HG02973 (cell line): ENCODE data around the gene MDC1.

Source experiments
- ATAC-seq: cut with Tn5 transposase; IDR thresholded peaks from one replicate; pipeline ENCODE4 v1.9.1; 2021; ENCODE audit warnings: moderate library complexity; ENCODE audit not compliant: unreplicated experiment

The MDC1 gene

DNA sequence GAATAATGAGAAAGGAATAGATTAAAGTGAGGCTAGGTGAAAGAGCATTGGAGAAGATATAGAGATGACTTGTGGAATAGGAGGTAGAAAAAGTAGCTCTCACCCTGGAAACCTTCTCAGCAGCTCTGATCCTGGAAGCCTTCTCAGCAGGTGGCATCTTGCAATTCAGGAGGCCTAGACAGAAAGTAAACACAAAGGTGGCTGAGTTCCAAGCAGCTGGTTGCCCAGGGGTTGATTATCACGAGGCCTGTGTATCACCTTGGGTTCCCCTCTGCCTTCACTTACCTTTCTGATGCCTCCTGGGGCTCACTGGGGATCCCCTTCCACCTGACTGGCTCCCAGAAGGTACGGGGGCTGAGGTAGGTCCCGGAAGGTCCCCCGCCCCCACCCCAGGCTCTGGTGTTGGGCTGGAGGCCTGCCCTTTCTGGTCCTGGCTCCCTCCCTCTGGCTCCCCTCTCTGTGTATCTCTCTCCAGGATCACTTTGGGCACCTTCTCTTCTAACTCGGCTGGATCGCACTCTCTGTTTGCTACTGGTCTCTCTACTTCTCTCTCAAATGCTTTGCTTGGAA is 9.7 kb downstream of the MDC1 start:
- no peak for ATAC-seq

DNA sequence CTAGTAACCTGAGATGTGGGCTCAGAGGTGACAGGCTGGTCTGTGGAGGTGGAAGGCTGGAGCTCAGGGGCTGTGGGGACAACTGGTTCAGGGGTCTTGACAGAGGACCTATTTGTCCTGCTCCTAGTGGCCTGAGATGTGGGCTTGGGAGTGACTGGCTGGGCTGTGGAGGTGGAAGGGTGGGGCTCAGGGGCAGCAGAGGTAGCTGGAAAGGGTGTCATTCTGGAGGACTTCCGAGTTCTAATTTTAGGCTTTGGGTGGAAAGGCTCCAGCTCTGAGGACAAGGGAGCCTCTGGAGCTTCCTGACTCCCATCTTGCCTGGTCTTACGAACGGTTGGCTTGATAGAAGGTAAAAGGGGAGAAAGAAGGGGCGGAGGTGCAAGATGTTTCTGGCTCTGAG is 11.5 kb downstream of the MDC1 start:
- no peak for ATAC-seq

GRCh38 chr6:30703821-30704220 is 13.3 kb downstream of the MDC1 start:
- ATAC-seq: no peak

- ATAC-seq: no peak
Observed at GRCh38 chr6:30703011-30703410, 14.1 kb downstream of the MDC1 start.

DNA sequence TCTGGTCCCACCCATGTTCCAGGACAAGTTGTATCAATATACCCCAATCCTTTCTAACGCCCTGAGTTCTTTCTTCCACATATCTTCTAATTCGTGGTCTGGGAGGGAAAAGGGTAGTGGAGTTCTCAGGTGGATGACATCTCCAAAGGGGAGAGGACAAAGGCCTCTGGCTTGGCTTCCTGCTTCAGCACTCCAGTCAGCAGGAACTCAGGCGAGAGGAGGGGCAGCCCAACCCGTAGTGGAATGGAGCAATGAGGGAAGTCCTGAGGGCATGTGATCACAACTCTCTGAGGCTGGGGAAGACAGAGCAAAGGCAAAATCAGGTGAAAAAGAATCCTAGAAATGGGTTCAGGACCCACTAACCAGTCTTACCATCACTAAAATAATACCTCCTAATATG is 16.7 kb downstream of the MDC1 start:
- no peak for ATAC-seq

DNA sequence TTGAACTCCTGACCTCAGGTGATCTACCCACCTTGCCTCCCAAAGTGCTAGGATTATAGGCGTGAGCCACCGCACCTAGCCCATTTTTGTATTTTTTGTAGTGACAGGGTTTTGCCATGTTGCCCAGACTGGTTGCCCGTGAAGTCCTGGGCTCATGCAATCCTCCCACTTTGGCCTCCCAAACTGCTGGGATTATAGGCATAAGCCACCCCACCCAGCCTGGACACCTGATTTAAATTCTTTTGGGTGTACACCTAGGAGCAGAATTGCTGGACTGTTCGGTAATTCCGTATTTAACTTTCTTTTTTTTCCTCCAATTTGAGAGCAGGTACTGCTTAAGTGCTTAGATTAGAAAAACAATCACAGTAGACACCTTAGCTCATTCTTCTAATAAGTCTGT is 20.6 kb downstream of the MDC1 start:
- no peak for ATAC-seq

GRCh38 chr6:30691208-30691847 is 25.8 kb downstream of the MDC1 start:
- ATAC-seq: no peak

DNA sequence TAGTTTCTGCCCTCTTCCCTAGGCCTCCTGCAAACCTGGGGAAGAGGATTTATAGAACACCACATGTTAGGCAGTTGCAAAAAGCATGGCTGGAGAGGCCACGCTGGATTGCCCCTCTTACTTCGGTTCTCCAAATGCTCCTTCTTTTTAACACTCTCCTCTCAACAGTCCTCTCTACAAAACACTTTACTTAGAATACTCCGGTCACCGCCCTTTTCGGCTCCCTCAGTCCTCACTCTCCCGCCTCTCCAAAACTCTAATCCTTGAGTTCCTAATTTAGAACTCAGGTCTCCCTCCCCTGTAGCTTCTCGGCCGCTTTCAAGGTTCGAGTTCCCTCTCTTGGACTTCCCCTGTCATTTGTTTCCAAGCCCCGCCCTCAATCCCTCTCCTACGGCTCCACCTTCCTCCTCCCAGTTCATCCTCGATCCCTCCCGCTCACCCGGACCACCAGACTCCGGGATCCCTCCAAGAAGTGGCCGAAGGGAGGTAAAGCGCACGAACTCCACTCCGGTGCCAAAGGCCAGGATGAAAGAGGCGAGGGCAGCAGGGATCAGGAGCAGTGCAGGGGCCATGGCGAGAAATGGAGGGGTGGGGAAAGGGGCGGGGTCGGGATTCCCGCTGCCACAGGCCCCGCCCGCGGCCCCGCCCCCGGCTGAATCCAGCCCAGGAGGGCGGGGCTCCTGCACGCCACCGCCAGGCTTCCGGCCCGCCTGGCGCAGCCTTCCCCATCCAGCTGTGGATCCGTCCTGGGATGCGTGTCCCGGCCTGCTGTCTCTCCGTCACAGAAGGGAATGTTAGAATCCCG is 26.5 kb downstream of the MDC1 start, which contains the start of gene NRM:
NRM (minus strand) TSS at position 582 of the 805 bp plus-strand sequence; CDS start at position 572, 10 bp downstream.
- no peak for ATAC-seq

DNA sequence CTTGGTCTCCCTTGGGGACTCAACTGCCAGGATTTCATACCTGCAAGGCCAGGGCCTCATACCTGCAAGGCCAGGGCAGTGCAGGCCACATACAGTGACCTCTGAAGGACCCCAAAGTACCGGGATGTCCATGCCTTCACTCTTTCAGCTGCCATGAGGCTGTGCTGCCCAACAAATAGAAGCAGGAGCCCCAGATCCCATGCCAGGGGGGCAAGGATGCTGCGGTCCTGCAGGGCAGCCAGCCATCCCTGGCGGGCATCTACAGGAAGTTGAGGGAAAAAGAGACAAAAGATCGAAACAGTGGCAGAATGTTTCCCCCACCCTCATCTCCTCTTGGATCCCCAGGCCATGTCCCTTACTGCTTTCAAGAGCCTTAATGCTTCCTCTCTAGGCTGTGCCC is 27.1 kb downstream of the MDC1 start:
- ATAC-seq: no peak

DNA sequence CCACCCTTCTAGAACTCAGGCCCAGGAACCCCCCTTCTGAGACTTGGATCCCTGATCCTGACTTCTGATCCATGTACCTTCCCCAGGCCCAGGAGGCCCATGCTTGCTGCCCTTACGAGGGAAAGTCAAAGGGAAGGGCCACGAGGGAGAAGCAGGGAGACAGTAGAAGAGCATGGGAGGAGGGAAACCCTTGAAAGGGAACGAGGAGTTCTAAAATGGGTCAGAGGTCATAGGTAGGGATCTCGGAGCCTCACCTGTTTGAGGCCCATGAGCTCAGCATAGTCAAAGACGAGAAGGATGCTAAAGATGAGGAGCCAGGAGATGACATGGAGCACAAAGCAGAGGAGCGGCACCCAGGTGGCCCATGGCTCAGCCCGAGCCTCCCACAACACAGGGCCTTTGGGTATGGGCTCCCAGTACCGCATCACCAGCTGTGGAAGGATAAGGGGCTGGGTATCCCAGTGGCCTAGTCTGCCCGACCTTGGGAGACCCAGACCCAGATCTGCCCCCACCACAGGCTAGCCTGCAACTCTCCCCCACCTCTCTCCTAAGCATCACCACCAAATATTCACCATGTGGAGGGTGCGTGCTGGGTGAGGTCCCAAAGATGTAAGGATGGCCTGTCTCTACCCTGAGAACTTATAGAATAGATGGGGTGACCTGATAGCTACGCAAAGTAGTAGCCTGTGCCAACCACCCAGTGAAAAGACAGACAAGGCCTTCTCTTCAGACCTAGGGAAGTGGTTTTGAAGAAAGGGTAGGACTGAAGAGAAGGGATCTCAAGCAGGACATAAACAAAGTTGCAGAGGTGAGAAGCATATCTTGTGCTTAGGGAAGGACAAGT is 27.8 kb downstream of the MDC1 start:
- no peak for ATAC-seq

GRCh38 chr6:30688569-30688968 is 28.5 kb downstream of the MDC1 start:
- ATAC-seq: no peak

DNA sequence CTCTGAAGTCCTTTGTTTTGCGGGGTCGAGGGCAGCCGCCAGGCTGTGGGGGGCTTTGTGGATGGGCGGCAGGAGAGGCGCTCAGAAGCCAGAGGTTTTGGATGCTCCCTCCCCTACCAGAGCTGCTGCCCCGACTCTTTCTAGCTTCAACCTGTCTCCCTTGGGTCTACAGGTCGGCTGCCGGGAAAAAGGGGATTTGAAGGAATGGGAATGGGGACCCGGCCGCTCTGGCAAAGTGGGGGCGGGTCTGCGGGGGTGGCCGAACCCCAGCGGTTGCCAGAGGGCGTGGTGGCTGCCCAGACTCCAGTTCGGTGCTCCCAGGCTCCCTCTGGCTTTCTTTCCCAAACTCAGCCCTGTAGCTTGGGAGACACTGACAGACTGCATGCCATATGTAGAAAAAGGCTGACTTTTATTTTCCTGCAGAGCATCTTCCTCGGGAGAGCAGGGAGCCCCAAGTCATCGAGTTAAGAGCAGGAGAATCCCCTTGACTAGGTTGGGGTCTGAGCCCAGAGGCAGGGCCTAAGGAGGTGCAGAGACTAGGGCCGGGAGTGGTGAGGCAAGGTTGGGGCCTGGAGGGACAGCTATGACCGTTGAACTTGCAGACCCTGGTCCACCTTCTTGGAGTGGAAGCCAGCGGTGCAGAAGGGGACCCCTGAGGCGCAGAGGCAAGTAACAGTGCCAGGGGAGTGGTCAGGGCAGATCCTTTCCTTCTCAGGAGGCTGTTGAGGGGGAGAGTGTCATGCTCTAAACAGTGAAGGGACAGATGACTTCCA is 29.2 kb downstream of the MDC1 start:
- ATAC-seq: no peak

- ATAC-seq: no peak
Observed at GRCh38 chr6:30686908-30687658, 30.0 kb downstream of the MDC1 start.

- ATAC-seq: no peak
Observed at GRCh38 chr6:30686009-30686907, 30.8 kb downstream of the MDC1 start, which contains the start of gene PPP1R18. Gene PPP1R18 (minus strand): TSS chr6:30686645. CDS start chr6:30686018, 627 bp downstream.

DNA sequence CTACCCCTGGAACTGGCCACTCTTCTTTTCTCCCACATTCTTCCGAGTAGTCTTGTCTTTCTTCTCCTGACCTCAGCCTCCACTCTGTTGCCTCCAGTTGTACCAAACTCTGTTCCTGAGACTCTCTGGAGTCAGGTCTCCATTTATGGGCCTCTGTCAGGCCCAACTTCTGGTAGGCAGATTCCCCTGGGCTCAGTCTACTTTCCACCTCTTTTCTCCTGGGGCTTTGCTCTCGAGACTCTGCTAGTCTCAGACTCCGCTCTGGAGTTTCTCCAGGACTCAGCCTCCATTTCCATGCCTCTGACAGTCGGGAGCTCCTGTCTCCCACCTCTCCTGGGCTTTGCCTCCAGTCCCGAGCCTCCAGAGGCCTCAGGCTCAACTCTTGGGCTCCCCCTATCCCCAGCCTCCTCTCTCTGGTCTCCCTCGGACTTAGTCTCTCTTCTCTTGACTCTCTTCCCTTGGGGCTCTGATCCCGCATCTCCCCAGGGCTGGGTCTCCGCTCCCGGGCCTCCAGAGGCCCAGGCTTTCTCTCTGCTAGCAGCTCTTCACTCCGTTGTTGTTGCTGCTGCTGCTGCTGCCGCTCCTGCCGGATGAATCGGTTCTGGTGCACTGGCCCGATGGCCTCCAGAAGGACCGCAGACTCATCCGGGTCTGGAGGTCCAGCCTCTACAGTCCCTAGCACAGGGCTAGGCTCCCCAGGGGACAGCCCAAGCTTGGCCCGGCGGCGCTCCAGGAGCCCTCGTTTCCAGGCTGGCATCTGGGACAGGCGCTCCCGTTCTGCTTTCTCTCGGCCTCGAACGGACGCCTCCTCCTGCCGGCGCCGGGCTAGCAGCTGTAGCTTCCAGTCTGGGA is 31.7 kb downstream of the MDC1 start:
- ATAC-seq: no peak

- no peak for ATAC-seq
Observed at GRCh38 chr6:30684386-30685156, 32.5 kb downstream of the MDC1 start.

DNA sequence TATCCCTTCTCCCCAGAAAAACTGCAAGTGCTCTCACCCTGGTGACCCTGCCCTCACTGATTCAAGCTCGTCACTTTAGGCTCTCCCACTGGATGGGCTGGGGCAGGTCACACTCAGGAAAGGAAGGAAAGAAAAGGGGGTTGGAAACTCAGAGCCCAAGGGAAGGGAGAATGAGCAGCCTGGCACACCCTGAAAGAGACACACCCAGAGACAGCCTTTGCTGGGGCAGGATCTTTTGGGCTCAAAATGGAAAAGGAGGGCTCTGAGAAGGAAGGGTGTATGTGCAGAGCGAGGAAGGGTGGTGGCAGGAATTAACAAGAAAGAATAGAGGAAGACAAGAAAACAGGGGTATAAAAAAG is 33.1 kb downstream of the MDC1 start:
- no peak for ATAC-seq
